T-cell (primary cell): ENCODE data around the gene KMT2D. TPM values are rescaled to one million over a fixed set of nuclear protein-coding genes. Genes with fewer than 3 reads are reported as not detected.

ENCODE experiments used
- total RNA-seq, 35 experiments: library from RNA in 6 of 35; stranded (reverse) in 6 of 35; fragments of 120-200 nt in 1 of 35; gene quantifications; one replicate each; pipeline versions ENCODE4 v1.2.1 to v1.2.4 and lab custom pipeline; 2013 to 2026

Gene KMT2D
- total RNA-seq, 5 donors from 2014 or later (not counting 1 experiment from before 2014, with no cell fraction given), result 135 to 161 (median 152) TPM

Other genes starting within 250 kb of the KMT2D start
- 10 to 100 TPM in 2 of 5 donors, 1 to 10 TPM in 3; 4.3 to 12.4 (median 8.9) TPM for gene CACNB3, start 242.3 kb downstream of the KMT2D start, total RNA-seq
- gene DDX23, start 208.6 kb downstream of the KMT2D start, total RNA-seq, result 100 to 1,000 TPM in 3 of 5 donors, 10 to 100 TPM in 2; 86.8 to 158 (median 144) TPM
- 10 to 100 TPM in 1 of 5 donors, 1 to 10 TPM in 4; 2.6 to 10.5 (median 5.0) TPM for gene RND1, start 194.9 kb downstream of the KMT2D start, total RNA-seq
- 10 to 100 TPM; 55.6 to 83.0 (median 68.1) TPM for gene FKBP11, start 135.3 kb downstream of the KMT2D start, total RNA-seq
- 10 to 100 TPM; 63.6 to 82.9 (median 74.3) TPM for gene ARF3, start 103.3 kb downstream of the KMT2D start, total RNA-seq
- 10 to 100 TPM in 1 of 5 donors, 1 to 10 TPM in 4; 5.3 to 15.7 (median 8.9) TPM for gene WNT10B, start 89.1 kb downstream of the KMT2D start, total RNA-seq
- 1 to 10 TPM in 2 of 5 donors, under 1 TPM in 3; 0.47 to 2.6 (median 0.85) TPM for gene WNT1, start 82.5 kb downstream of the KMT2D start, total RNA-seq
- 1 to 10 TPM in 1 of 5 donors, under 1 TPM in 4; 0.09 to 1.3 (median 0.15) TPM for gene DDN, start 61.4 kb downstream of the KMT2D start, total RNA-seq
- gene PRKAG1, start 42.0 kb downstream of the KMT2D start, total RNA-seq, result 10 to 100 TPM; 42.5 to 54.6 (median 48.3) TPM
- gene RHEBL1, start 9.2 kb upstream of the KMT2D start, total RNA-seq, result 1 to 10 TPM; 2.3 to 5.3 (median 2.5) TPM
- gene DHH, start 34.0 kb upstream of the KMT2D start, total RNA-seq, result under 1 TPM; 0.12 to 0.45 (median 0.38) TPM
- gene LMBR1L, start 50.1 kb upstream of the KMT2D start, total RNA-seq, result 100 to 1,000 TPM; 159 to 302 (median 224) TPM
- gene TUBA1B, start 70.6 kb upstream of the KMT2D start, total RNA-seq, result 100 to 1,000 TPM; 167 to 232 (median 205) TPM
- gene TUBA1A, start 128.3 kb upstream of the KMT2D start, total RNA-seq, result 100 to 1,000 TPM in 3 of 5 donors, 10 to 100 TPM in 2; 89.3 to 310 (median 100) TPM
- gene TUBA1C, start 204.3 kb upstream of the KMT2D start, total RNA-seq, result 10 to 100 TPM; 16.4 to 53.7 (median 48.4) TPM
- not detected for gene PRPH, start 234.4 kb upstream of the KMT2D start, total RNA-seq